ACC112 (cell line): ENCODE results near the gene WWTR1.

ENCODE experiments used
- H2AFZ ChIP-seq: fragments of 200-600 bp; sonication (generic); one replicate; pipeline ENCODE4 v1.6.0; 2017; ENCODE audit warnings: antibody characterized with exemption, low read length; ENCODE audit not compliant: unreplicated experiment
- H3K27ac ChIP-seq: fragments of 200-600 bp; sonication (generic); 2 replicates; pipeline ENCODE4 v1.5.1; 2014; ENCODE audit warnings: low read depth, mild to moderate bottlenecking, antibody characterized with exemption, low read length, moderate library complexity
- H3K27me3 ChIP-seq: fragments of 200-600 bp; sonication (generic); 2 replicates; pipeline ENCODE4 v1.6.1; 2014; ENCODE audit warnings: mild to moderate bottlenecking, antibody characterized with exemption, low read length, moderate library complexity, mixed read lengths; ENCODE audit not compliant: insufficient read depth
- H3K36me3 ChIP-seq: fragments of 200-600 bp; sonication (generic); 2 replicates; pipeline ENCODE4 v1.6.1; 2016; ENCODE audit warnings: mild to moderate bottlenecking, antibody characterized with exemption, low read length, moderate library complexity, mixed read lengths; ENCODE audit not compliant: insufficient read depth
- H3K4me1 ChIP-seq: fragments of 200-600 bp; sonication (generic); one replicate; pipeline ENCODE4 v1.6.1; 2016; ENCODE audit warnings: low read length, mixed read lengths; ENCODE audit not compliant: insufficient read depth, unreplicated experiment, control insufficient read depth
- H3K4me3 ChIP-seq: fragments of 200-600 bp; sonication (generic); 2 replicates; pipeline ENCODE4 v1.5.1; 2014; ENCODE audit warnings: mild to moderate bottlenecking, low read depth, low read length
- H3K79me2 ChIP-seq: fragments of 200-600 bp; sonication (generic); one replicate; pipeline ENCODE4 v1.6.0; 2016; ENCODE audit warnings: low read length; ENCODE audit not compliant: control insufficient read depth, unreplicated experiment, insufficient read depth

Gene WWTR1

GRCh38 chr3:149547954-149548668, 109.7 kb downstream of the WWTR1 start:
- peaks cover 40% of the 10 kb centered on the region for H3K79me2 ChIP-seq
- H3K27ac ChIP-seq = peak overlapping the region; percentile 95
- peak overlapping the region; percentile 4 for H2AFZ ChIP-seq
- peaks cover 34% of the 10 kb centered on the region for H3K4me1 ChIP-seq
- H3K4me3 ChIP-seq = peak overlapping the region; percentile 60
- 0 out of 2 replicates have a peak, but pooled peaks cover 17% of the 10 kb centered on the region for H3K36me3 ChIP-seq
- H3K27me3 ChIP-seq = no peaks in the 10 kb centered on the region

DNA sequence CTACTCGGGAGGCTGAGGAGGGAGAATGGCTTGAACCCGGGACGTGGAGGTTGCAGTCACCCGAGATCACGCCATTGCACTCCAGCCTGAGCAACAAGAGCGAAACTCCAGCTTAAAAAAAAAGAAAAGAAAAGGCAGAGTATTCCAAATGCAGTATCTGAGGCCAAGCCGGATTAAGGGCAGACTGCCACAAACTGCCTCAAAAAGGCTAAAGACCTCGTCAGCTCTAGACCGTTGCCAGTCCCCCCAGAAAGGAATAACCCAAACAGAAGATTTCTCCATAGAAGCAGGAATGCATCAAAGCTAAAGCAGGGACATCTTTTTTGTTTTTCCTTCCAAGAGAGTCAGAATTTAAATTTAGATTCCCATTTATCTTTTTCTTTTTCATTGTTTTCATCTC, 110.4 kb downstream of the WWTR1 start:
- no peak overlapping the region for H3K4me3 ChIP-seq
- H3K79me2 ChIP-seq = peaks cover 40% of the 10 kb centered on the region
- no peak overlapping the region for H2AFZ ChIP-seq
- H3K4me1 ChIP-seq = peaks cover 41% of the 10 kb centered on the region
- H3K27ac ChIP-seq = peak overlapping the region; percentile 95
- H3K36me3 ChIP-seq = 0 out of 2 replicates have a peak, but pooled peaks cover 17% of the 10 kb centered on the region
- H3K27me3 ChIP-seq = no peaks in the 10 kb centered on the region

- Histone ChIP-seq H3K4me3 (no peak overlapping the region), H3K79me2 (peaks cover 43% of the 10 kb centered on the region), H3K27ac (no peak overlapping the region), H2AFZ (no peak overlapping the region), H3K4me1 (peaks cover 57% of the 10 kb centered on the region), H3K36me3 (peaks cover 27% of the 10 kb centered on the region; the same call in 1 of the 2 replicates), H3K27me3 (no peaks in the 10 kb centered on the region)
Measured at GRCh38 chr3:149545049-149545448, 112.8 kb downstream of the WWTR1 start.

- peaks cover 21% of the 10 kb centered on the region; the same call in 1 of the 2 replicates for H3K36me3 ChIP-seq
- peak overlapping the region; percentile 79 for H3K27ac ChIP-seq
- no peak overlapping the region; the same call in 1 of the 2 replicates for H3K4me3 ChIP-seq
- no peak overlapping the region for H2AFZ ChIP-seq
- peaks cover 50% of the 10 kb centered on the region for H3K79me2 ChIP-seq
- no peaks in the 10 kb centered on the region for H3K27me3 ChIP-seq
- peaks cover 54% of the 10 kb centered on the region for H3K4me1 ChIP-seq
Measured at GRCh38 chr3:149542375-149543312, 115.2 kb downstream of the WWTR1 start.

DNA sequence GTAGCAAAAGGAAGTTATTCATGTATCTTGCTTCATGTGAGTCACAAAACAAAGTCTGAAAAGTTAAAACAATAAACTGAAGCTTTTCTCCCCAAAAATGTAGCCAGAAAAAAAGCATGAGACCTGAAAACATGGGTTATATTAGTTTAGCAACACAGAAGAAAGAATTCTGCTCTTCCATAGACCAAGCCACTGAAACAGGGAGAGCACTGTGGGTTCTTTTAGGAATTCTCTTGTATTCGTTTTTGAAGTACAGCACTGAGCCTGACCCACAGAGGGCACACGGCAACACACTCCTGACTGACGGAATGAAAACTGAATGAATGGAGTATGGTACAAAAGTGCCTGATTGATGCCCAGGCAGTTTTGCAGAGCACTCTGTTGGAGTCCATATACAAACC, 116.7 kb downstream of the WWTR1 start:
- Histone ChIP-seq H2AFZ (no peak overlapping the region), H3K36me3 (peaks cover 12% of the 10 kb centered on the region; the same call in 1 of the 2 replicates), H3K4me3 (peak overlapping the region; percentile 44), H3K27ac (peak overlapping the region; percentile 79), H3K4me1 (peaks cover 55% of the 10 kb centered on the region), H3K27me3 (no peaks in the 10 kb centered on the region), H3K79me2 (peaks cover 51% of the 10 kb centered on the region)

GRCh38 chr3:149538371-149538770, 119.5 kb downstream of the WWTR1 start:
- no peak overlapping the region for H2AFZ ChIP-seq
- H3K36me3 ChIP-seq = peaks cover 10% of the 10 kb centered on the region; the same call in 1 of the 2 replicates
- no peak overlapping the region for H3K4me3 ChIP-seq
- no peaks in the 10 kb centered on the region for H3K27me3 ChIP-seq
- H3K4me1 ChIP-seq = peaks cover 74% of the 10 kb centered on the region
- H3K27ac ChIP-seq = no peak overlapping the region
- H3K79me2 ChIP-seq = peaks cover 42% of the 10 kb centered on the region

DNA sequence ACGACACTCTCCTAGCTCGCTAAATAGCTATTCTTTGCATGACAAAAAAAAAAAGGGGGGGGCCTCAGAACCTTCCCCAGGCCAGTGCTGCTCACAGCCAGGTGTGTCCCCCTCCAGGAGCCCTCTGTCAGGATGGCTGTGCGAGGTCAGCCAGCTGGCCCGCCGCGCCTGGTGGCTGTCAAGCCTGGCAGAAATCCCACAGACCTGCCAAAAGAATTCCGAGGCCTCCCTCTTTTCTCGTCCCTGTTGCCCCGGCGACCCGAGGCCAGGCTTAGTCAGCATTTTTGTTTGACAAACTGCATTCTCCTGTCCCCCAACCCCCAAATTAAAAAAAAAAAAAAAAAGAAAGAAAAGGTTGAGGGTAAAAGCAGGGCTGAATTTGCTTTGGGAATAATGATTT, 121.4 kb downstream of the WWTR1 start:
- H3K4me3 ChIP-seq = no peak overlapping the region
- H3K4me1 ChIP-seq = peaks cover 62% of the 10 kb centered on the region
- 0 out of 2 replicates have a peak, but pooled peaks cover 1% of the 10 kb centered on the region for H3K36me3 ChIP-seq
- H3K79me2 ChIP-seq = peaks cover 54% of the 10 kb centered on the region
- no peak overlapping the region for H2AFZ ChIP-seq
- H3K27me3 ChIP-seq = no peaks in the 10 kb centered on the region
- 0 out of 2 replicates have a peak overlapping the region, but pooled peaks have one; percentile 14 for H3K27ac ChIP-seq

DNA sequence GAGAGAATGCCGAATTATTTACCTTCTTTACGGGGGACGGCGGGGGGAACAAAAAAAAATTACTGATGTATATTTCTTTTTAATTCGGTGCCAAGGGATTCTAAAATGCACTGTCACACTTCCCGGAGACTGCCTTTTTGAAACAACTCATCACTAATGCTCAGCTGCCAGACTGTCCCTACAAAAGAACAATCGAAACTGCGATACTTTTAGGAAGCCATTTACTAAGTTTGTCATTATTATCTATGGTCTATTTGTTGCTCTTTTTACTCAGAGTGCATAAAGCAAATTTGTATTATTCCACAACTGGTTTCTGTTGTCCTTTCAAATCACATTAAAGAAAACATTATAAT, 122.5 kb downstream of the WWTR1 start:
- Histone ChIP-seq H3K27me3 (no peaks in the 10 kb centered on the region), H3K79me2 (peaks cover 53% of the 10 kb centered on the region), H3K4me1 (peaks cover 52% of the 10 kb centered on the region), H3K36me3 (no peaks in the 10 kb centered on the region), H3K4me3 (peak overlapping the region; percentile 48), H2AFZ (no peak overlapping the region), H3K27ac (peak overlapping the region; percentile 58)

- Histone ChIP-seq H3K36me3 (no peaks in the 10 kb centered on the region), H3K27me3 (no peaks in the 10 kb centered on the region), H2AFZ (no peak overlapping the region), H3K4me1 (peaks cover 47% of the 10 kb centered on the region), H3K27ac (peak overlapping the region; percentile 58), H3K79me2 (peaks cover 54% of the 10 kb centered on the region), H3K4me3 (peak overlapping the region; percentile 48)
Measured at GRCh38 chr3:149534671-149535332, 123.0 kb downstream of the WWTR1 start.

DNA sequence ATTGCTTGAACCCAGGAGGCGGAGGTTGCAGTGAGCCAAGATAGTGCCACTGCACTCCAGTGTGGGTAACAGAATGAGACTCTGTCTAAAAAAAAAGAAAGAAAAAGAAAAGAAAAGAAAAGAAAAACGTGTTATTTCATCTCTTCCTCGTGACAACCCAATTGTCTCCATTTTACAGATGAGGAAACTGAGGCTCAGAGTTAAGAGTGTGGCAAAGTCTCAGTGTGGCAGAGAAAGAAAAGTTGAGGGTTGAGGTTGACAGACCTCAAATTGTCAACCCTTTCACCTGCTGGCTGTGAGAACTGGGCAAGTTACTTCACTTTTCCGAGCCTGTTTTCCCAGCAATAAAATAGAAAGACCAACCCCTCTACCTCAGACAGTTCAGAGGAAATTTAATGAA, 123.7 kb downstream of the WWTR1 start:
- Histone ChIP-seq H3K4me3 (no peak overlapping the region), H3K27ac (peak overlapping the region; percentile 58), H2AFZ (no peak overlapping the region), H3K36me3 (no peaks in the 10 kb centered on the region), H3K4me1 (peaks cover 41% of the 10 kb centered on the region), H3K79me2 (peaks cover 55% of the 10 kb centered on the region), H3K27me3 (no peaks in the 10 kb centered on the region)
